Adrenal gland (tissue), 12 donors: ENCODE data around the gene ESPNL. TPM values are rescaled to one million over a fixed set of nuclear protein-coding genes. Genes with fewer than 3 reads are reported as not detected.

ENCODE experiments used
- DNase-seq, 7 donors: peaks; one replicate each; pipeline ENCODE4 v3.0.0-alpha.2; 2019 to 2020
- H3K27ac ChIP-seq, 5 donors: fragments of 200-600 bp; sonication (generic) in 4 of 5; 1 replicate in 3 of 5; 2 replicates in 2 of 5; pipeline versions ENCODE4 v1.5.1 to v1.8.0; 2016 to 2020; ENCODE audit warnings: mild to moderate bottlenecking in 1 of 5
- H3K27me3 ChIP-seq: fragments of 200-600 bp; 2 replicates; pipeline ENCODE4 v1.8.0; 2021
- H3K36me3 ChIP-seq, 2 donors: fragments of 200-600 bp; replicated peaks in 1 of 2; 1 replicate in 1 of 2; 2 replicates in 1 of 2; pipeline versions ENCODE4 v1.5.1 to v1.8.0; 2018 to 2022
- H3K4me1 ChIP-seq, 2 donors: fragments of 200-600 bp; replicated peaks in 1 of 2; 1 replicate in 1 of 2; 2 replicates in 1 of 2; pipeline versions ENCODE4 v1.5.1 to v1.8.0; 2018 to 2021
- H3K4me3 ChIP-seq, 4 donors: fragments of 200-600 bp; sonication (generic) in 3 of 4; one replicate each; pipeline ENCODE4 v1.5.1; 2016 to 2018
- H3K9me3 ChIP-seq, 3 donors: fragments of 200-600 bp; sonication (generic) in 1 of 3; replicated peaks in 1 of 3; 1 replicate in 2 of 3; 2 replicates in 1 of 3; pipeline versions ENCODE4 v1.5.1 to v1.8.0; 2016 to 2021
- POLR2A ChIP-seq, 2 donors: fragments of 450-650 bp; IDR thresholded peaks; one replicate each; pipeline ENCODE4 v1.6.1; 2017; ENCODE audit warnings: antibody characterized with exemption in 2 of 2, mild to moderate bottlenecking in 2 of 2, moderate library complexity in 1 of 2
- WGBS, 4 donors: extraction: QIAGEN DNeasy Blood & Tissue Kit in 2 of 4; methylation state at CpG; one replicate each; pipeline versions ENCODE4 v1.1.5 to v1.1.7; 2013 to 2017; 5-methylcytosine and 5-hydroxymethylcytosine counted together
- intact Hi-C, 2 donors: fragments of 100-400 bp; cut with DNase I; formaldehyde crosslinking; loops; one replicate each; pipeline versions ENCODE4 v1.14.1 to v1.15.0; 2022 to 2023
- polyA plus RNA-seq, 3 donors: library from polyadenylated mRNA; stranded (reverse); fragments of 200-250 nt in 2 of 3; fragments of 350-450 nt in 1 of 3; fragmentation: Illumina TruSeq in 1 of 3; extraction: RNeasy Lipid Tissue Mini Kit (QIAGEN cat#74804) in 1 of 3; gene quantifications; one replicate each; pipeline ENCODE4 v1.2.3, GENCODE V29; 2013 to 2014
- total RNA-seq, 9 donors: library from RNA; depleted of rRNA in 4 of 9; stranded (reverse); fragments of >200 nt in 4 of 9; fragments of 120-200 nt in 1 of 9; fragmentation: NEBNext Ultra II Directional in 1 of 9; extraction: Animal tissue kit (Norgen Biotek cat#: 25700) in 1 of 9; gene quantifications; one replicate each; pipeline versions ENCODE4 v1.1.0 to v1.2.4, GENCODE V29; 2013 to 2023
- TF ChIP-seq, protein P1 (sequence below), 6 experiments: fragments of 450-650 bp in 4 of 6; fragments of 200-600 bp in 2 of 6; sonication (generic) in 1 of 6; IDR thresholded peaks; 1 replicate in 5 of 6; 2 replicates in 1 of 6; pipeline versions ENCODE4 v1.5.1 to v1.8.0; 2016 to 2021; ENCODE audit warnings: antibody characterized with exemption in 6 of 6, mild to moderate bottlenecking in 2 of 6, moderate library complexity in 1 of 6
- donor health status: healthy with polysubstance abuse.
- donor health status: Bipolar disorder and iron deficiency.
- donor health status: DM: yes; HTN: yes; CAD: no.
- donor health status: DM: no; HTN: no; CAD: no.
- donor health status: DM: no; HTN: no; CAD: no.
- donor health status: DM: yes; HTN: yes; CAD: no.

The ESPNL gene
- total and polyA plus RNA-seq, 12 donors: 0.03 to 5.9 (median 1.2) TPM; not detected in 5

DNA sequence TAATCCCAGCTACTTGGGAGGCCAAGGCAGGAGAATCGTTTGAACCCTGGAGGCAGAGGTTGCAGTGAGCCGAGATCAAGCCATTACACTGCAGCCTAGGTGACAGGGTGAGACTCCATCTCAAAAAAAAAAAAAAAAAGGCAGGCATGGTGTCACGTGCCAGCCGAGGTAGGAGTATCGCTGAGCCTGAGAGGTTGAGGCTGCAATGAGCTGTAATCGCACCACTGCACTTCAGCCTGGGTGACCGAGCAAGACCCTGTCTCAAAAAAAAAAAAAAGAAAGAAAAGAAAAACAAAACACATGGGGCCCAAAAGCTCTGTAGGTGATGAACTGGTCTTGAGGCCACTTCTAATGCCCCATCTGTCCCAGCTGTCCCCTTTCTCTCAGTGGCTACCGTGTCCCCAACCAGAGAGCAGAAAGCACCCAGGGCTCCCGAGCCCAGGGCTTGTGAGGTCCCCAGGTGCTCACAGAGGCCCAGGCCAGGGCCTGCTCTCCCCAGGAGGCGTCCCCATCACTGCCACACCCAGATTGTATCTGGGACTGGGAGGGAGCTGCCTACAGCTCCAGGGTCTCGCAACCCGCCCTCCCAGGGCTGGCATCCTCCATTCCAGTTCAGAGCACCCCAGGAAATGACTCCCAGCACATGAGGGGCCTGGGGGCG lies 46.9 kb downstream of the ESPNL start:
- intact Hi-C loops: no loop called here
- H3K27ac ChIP-seq: no peak overlapping the region
- no peak for TF ChIP-seq POLR2A (IDR thresholded peaks at IDR 0.05)
- TF ChIP-seq, protein P1, sequence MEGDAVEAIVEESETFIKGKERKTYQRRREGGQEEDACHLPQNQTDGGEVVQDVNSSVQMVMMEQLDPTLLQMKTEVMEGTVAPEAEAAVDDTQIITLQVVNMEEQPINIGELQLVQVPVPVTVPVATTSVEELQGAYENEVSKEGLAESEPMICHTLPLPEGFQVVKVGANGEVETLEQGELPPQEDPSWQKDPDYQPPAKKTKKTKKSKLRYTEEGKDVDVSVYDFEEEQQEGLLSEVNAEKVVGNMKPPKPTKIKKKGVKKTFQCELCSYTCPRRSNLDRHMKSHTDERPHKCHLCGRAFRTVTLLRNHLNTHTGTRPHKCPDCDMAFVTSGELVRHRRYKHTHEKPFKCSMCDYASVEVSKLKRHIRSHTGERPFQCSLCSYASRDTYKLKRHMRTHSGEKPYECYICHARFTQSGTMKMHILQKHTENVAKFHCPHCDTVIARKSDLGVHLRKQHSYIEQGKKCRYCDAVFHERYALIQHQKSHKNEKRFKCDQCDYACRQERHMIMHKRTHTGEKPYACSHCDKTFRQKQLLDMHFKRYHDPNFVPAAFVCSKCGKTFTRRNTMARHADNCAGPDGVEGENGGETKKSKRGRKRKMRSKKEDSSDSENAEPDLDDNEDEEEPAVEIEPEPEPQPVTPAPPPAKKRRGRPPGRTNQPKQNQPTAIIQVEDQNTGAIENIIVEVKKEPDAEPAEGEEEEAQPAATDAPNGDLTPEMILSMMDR (IDR thresholded peaks at IDR 0.05): no peak
- H3K4me1 ChIP-seq: no peaks in the 10 kb centered on the region
- no peaks in the 10 kb centered on the region for H3K9me3 ChIP-seq
- 76 to 89% (median 85%) methylated on average over 9 to 13 of the region's 13 CpGs for WGBS, 4 donors
- no peak overlapping the region for H3K4me3 ChIP-seq
- H3K27me3 ChIP-seq: no peaks in the 10 kb centered on the region
- no peaks in the 10 kb centered on the region for H3K36me3 ChIP-seq
- no peak for DNase-seq

DNA sequence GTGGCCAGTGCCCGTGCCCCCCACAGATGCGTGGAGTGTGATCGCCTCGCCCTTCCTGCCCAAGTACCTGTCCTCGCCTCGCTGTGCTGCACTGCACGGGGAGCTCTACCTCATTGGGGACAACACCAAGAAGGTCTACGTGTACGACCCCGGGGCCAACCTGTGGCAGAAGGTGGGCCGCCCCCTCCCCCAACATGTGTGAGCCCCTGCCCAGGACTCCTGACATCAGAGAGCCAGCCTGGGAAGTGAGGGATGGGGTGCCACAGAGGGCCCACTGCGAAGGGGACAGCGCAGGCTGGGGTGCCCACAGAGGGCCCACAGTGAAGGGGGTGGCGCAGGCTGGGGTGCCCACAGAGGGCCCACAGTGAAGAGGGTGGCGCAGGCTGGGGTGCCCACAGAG lies 48.8 kb downstream of the ESPNL start:
- TF ChIP-seq, protein P1 (IDR thresholded peaks at IDR 0.05): no peak
- TF ChIP-seq POLR2A (IDR thresholded peaks at IDR 0.05): no peak
- intact Hi-C loops: no loop called here

DNA sequence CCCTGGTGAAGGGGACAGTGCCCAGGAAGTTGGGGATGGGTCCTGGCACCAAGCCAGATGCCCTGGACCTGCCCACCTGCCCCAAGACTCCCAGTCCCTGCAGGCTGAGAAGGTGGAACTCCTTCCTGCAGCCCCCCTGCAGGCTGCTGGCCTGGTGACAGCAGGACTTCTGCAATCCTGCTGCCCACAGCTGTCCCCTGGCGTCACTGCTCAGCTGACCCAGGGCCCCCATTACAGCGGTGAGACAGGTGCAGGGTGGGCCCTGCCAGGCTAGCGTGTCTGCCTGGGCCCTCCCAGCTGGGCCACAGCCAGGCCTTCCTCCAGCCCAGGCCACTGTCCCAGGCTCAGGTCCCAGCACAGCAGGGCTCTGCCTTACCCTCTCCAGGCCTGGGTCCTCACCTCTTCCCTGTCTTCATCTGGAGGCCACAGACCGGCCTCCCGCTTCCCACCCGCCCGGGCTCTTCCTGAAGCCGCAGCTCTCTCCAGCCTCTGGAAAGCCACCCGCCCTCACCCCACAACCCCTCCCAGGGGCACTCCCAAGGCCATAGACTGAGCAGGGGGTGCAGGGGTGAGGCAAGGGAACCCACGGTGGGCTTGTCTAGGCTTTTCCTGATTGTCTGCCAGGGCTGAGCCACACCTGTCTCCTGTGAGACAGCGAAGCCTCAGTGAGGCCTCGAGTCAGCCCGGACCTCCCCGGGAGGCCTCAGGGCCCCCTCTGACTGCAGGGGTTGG lies 49.9 kb downstream of the ESPNL start:
- Histone ChIP-seq H3K27ac (no peak overlapping the region), H3K36me3 (no peaks in the 10 kb centered on the region), H3K4me1 (no peaks in the 10 kb centered on the region), H3K27me3 (no peaks in the 10 kb centered on the region), H3K9me3 (no peaks in the 10 kb centered on the region), H3K4me3 (no peak overlapping the region)
- 73 to 83% (median 78%) methylated on average over 10 to 14 of the region's 14 CpGs for WGBS, 4 donors
- DNase-seq: no peak
- TF ChIP-seq POLR2A (IDR thresholded peaks at IDR 0.05): no peak
- TF ChIP-seq, protein P1 (IDR thresholded peaks at IDR 0.05): no peak
- intact Hi-C loops: no loop called here

More for the DNA sequence above, 48.8 kb downstream of the ESPNL start:
- no peak for DNase-seq
- no peak overlapping the region for H3K27ac ChIP-seq
- H3K4me3 ChIP-seq: no peak overlapping the region
- H3K4me1 ChIP-seq: no peaks in the 10 kb centered on the region
- H3K9me3 ChIP-seq: no peaks in the 10 kb centered on the region
- H3K27me3 ChIP-seq: no peaks in the 10 kb centered on the region
- no peaks in the 10 kb centered on the region for H3K36me3 ChIP-seq
- WGBS, 4 donors: 89 to 95% (median 92%) methylated on average over 4 to 15 of the region's 15 CpGs

DNA sequence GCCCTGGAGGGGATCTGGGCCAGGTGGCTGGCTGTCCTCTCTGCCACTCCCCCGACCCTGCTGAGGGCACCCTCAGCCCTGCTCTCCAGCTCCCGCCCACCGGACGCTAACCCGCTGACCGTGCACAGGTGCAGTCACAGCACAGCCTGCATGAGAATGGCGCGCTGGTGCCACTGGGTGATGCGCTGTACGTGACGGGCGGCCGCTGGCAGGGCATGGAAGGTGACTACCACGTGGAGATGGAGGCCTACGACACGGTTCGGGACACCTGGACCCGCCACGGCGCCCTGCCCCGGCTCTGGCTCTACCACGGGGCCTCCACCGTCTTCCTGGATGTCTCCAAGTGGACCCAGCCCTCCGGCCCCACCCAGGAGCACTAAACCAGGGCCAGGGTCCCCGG lies 50.5 kb downstream of the ESPNL start:
- WGBS, 4 donors: 90 to 94% (median 91%) methylated on average over 2 to 25 of the region's 25 CpGs
- intact Hi-C loops: no loop called here
- no peaks in the 10 kb centered on the region for H3K27me3 ChIP-seq
- no peak overlapping the region for H3K27ac ChIP-seq
- no peak for DNase-seq
- no peak for TF ChIP-seq POLR2A (IDR thresholded peaks at IDR 0.05)
- TF ChIP-seq, protein P1 (IDR thresholded peaks at IDR 0.05): no peak
- H3K4me3 ChIP-seq: no peak overlapping the region
- H3K9me3 ChIP-seq: no peaks in the 10 kb centered on the region
- no peaks in the 10 kb centered on the region for H3K36me3 ChIP-seq
- H3K4me1 ChIP-seq: no peaks in the 10 kb centered on the region
